Activated gamma-delta T cell treated with Interleukin-2 at 50 U/mL for 16 hours (primary cell): ENCODE data around the gene SLC7A6OS.

Experiments used
- DNase-seq: peaks from one replicate; pipeline ENCODE4 v3.0.0-alpha.2; 2020

SLC7A6OS gene

GRCh38 chr16:68310774-68311511, at the start of gene SLC7A6OS, which contains the start of gene PRMT7:
Gene SLC7A6OS, minus strand, starts transcription at chr16:68310946. Its CDS starts 20 bp downstream, at chr16:68310926.
Gene PRMT7, plus strand, starts transcription at chr16:68311019. Its CDS starts 4,961 bp downstream, at chr16:68315980.
- DNase-seq = peak; percentile 90

DNA sequence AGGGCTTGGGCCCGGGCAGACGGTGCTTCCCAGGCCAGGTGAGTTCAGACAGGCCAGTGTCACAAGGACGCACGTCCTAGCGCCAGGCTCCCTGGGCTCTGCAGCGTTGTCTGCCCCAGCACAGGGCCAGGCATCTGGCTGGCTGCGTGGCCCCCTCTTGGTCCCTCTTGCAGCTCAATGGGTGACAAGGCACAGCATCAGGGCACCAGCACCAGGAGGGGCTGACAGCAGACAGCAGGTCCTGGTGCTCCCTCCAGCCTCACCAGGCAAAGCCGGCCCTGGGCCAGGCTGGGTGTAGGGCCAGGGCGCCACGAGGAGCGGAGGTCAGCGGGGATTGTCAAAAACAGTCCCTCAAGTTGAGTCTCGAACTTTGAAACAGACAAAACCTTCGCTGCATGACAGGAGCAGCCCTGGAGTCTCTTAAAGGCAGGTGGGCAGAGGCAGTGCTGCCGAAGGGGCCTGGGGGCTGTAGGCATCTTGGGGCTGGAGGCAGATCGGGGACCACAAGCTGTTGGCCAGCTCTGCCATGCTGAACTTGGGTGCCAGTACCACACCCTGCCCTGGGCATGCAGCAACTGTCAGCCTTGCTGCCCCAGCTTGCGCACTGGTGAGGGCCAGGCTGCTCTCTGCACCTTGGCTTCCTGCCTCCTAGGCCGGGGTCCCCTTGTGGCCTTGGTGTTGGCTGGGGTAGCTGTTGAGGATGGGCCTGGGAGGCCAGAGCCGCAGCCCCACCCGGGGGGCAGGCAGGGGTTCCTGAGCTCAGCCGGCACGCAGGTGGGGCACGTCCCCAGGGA, 48.8 kb upstream of the SLC7A6OS start:
- DNase-seq = no peak

- no peak for DNase-seq
These were observed 48.2 kb upstream of the SLC7A6OS start for GRCh38 chr16:68358951-68359350.

GRCh38 chr16:68357923-68358322, 47.2 kb upstream of the SLC7A6OS start:
- no peak for DNase-seq

GRCh38 chr16:68357521-68357922, 46.8 kb upstream of the SLC7A6OS start:
- no peak for DNase-seq

DNA sequence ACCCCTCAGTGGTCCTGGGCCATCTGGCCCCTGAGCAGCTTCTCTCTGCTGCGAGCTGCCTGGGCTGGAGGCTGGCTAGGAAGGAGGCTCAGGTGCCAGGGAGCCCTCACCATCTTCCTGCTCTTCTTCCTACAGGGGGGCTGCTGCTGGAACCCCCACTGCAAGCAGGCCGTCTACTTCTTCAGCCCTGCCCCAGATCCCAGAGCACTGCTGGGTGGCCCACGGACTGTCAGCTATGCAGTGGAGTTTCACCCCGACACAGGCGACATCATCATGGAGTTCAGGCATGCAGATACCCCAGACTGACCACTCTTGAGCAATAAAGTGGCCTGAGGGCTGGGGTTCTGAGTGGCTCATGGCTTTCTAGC, 46.2 kb upstream of the SLC7A6OS start:
- no peak for DNase-seq

- DNase-seq = peak; percentile 74
These were observed 45.6 kb upstream of the SLC7A6OS start for GRCh38 chr16:68356249-68356918.

GRCh38 chr16:68355447-68356248, 44.9 kb upstream of the SLC7A6OS start:
- no peak for DNase-seq

DNA sequence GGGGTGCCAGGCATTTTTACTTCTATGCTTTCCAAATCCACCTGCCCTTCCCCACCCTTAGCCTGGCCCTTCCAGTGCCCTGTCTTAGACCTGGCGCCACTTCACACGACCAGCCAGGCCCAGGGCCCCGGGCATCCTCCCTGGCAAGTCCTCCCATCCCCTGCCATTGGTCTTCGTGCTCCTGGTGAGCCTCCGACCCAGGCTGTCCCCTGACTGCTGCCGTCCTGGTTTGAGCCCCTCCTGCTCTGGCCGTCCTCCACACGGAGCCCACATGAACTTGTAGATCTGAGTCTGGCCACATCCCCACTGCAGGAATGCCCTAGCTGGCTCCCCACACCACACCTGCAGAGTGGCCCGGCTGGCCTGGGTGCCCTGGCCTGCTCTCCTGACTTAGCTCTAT, 44.1 kb upstream of the SLC7A6OS start:
- DNase-seq = no peak

GRCh38 chr16:68353366-68353765, 42.6 kb upstream of the SLC7A6OS start:
- DNase-seq = no peak

DNA sequence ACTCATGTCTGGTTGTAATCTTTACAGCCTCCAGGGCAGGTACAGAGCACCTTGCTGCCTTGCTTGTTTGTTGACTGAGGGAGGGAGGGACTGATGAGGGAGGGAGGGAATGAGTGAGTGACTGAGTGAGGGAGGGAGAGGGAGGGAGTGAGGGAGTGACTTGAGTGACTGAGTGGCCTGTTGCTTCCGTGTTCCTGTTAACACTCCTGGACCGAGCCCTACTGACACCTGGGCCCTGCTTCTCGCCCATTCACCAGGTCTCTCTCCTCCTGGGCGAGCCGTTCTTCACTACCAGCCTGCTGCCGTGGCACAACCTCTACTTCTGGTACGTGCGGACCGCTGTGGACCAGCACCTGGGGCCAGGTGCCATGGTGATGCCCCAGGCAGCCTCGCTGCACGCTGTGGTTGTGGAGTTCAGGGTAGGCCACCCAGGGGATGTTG, 41.3 kb upstream of the SLC7A6OS start:
- DNase-seq = no peak

DNA sequence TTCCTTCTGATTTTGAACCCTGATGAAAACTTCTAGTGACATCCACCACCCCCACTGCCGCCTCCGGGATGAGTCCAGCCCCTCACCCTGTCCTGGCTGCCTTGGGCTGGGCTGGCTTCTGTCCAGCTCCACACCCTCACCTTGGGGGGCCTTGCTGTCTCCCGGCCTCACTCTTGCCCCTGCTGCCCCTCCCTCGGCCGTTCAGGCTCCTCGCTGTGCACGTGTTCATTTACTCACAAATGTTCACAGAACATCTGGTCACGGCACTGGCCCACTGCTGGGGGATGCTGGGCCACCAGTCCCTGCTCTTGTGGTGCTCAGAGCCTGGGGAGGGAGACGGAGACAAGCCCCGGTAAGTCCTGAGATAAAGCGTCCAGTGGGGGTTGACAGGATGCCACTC, 40.7 kb upstream of the SLC7A6OS start:
- no peak for DNase-seq

GRCh38 chr16:68350813-68351350, 40.1 kb upstream of the SLC7A6OS start:
- DNase-seq = no peak

GRCh38 chr16:68349838-68350410, 39.2 kb upstream of the SLC7A6OS start:
- no peak for DNase-seq

DNA sequence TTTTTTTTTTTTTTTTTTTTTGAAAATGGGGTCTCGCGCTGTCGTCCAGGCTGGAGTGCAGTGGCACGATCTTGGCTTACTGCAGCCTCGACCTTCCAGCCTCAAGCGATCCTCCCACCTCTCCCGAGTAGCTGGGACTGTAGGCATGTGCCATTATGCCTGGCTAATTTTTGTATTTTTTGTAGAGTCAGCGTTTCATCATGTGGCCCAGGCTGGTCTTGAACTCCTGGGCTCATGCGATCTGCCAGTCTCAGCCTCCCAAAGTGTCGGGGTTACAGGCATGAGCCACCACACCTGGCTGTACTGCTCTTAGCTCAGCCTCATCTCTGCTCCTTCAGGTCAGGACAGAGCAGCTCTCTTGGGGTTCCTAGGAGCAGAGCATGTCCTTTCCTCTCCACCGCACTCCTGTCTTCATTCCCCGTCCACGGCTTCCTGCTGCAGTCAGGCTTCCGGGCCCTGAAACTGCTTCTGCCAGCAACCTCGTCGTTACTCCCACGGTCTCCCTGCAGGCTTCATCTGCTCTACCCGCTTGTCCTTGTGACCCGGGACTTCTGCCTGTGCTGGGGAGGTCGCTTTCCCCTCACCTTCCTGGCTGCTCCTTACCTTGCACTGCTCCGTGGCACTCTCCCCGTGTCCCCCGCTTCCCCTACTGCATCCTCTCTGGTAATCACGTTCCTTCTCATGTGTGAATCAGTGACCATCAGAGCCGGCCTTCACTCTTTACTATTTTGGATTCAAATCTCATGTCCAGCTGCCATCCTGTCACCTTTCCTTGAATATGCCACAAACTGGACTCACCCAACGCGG, 38.1 kb upstream of the SLC7A6OS start:
- no peak for DNase-seq

DNA sequence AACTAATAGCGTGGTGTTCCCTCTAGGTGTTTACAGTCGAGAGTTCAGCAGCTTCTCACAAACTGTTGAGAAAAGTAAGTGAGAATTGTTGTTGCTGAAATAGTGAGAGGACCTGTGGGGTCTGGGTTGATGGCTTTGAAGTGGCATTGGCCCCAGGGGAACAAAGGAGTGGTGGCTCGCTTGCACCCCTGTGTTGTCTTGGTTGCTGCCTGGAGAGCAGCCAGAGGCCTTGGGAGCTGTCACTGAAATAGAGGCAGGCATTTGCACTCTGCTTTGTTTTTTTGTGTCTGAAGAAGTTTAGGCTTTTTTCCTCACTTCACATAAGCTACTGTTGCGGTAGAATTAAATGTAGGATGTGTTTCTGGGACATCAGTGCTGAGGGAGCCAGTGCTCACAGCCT, 36.9 kb upstream of the SLC7A6OS start:
- no peak for DNase-seq

GRCh38 chr16:68346892-68347480, 36.2 kb upstream of the SLC7A6OS start:
- no peak for DNase-seq

- DNase-seq = no peak
These were observed 35.4 kb upstream of the SLC7A6OS start for GRCh38 chr16:68345958-68346635.

DNA sequence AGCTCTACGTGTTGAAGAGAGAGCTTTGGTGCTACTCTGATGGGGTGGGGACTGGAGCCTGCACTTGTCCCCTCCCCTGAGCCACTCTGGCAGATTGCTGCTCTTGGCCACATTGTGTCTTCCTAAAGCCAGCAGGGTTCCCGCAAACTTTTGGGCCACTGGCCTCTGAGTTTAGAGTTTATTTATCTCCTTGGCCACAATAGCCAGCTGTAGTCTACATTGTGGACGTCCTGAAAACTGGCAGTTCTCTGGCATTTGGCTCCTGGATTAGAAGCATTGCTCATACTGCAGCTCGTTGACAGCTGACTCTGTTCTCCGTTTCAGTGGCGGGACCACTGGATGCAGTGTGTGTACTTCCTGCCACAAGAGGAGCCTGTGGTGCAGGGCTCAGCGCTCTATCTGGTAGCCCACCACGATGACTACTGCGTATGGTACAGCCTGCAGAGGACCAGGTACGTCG, 34.6 kb upstream of the SLC7A6OS start:
- peak; percentile 25 for DNase-seq

- no peak for DNase-seq
These were observed 33.5 kb upstream of the SLC7A6OS start for GRCh38 chr16:68344252-68344651.
